GM19463 (cell line): ENCODE results near the gene UMOD.

Source experiments
- ATAC-seq: cut with Tn5 transposase; IDR thresholded peaks from one replicate; pipeline ENCODE4 v1.9.1; 2021; ENCODE audit warnings: mild to moderate bottlenecking, moderate library complexity; ENCODE audit not compliant: unreplicated experiment

Gene UMOD

DNA sequence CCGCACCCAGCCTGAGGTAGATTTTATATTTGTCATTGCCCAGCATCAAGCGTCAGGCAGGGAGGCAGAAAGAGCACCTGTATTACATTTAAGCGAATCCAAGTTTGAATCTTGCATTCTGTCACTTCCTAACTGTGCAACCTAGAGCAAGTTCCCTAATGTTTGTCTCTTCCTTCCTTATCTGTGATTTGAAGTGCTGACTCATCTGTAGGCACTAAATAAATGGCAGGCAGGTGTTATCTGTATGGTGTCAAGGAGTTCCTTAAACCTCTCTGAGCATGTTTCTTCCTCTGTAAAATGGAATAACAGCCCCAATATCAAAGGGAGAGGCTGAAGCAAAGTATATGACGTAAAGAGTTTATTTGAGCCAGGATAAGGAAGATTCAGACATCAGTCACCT lies 49.5 kb downstream of the UMOD start:
- no peak for ATAC-seq

- no peak for ATAC-seq
Observed at GRCh38 chr16:20302389-20302788, 50.1 kb downstream of the UMOD start.

GRCh38 chr16:20301840-20302239 lies 50.7 kb downstream of the UMOD start:
- no peak for ATAC-seq

DNA sequence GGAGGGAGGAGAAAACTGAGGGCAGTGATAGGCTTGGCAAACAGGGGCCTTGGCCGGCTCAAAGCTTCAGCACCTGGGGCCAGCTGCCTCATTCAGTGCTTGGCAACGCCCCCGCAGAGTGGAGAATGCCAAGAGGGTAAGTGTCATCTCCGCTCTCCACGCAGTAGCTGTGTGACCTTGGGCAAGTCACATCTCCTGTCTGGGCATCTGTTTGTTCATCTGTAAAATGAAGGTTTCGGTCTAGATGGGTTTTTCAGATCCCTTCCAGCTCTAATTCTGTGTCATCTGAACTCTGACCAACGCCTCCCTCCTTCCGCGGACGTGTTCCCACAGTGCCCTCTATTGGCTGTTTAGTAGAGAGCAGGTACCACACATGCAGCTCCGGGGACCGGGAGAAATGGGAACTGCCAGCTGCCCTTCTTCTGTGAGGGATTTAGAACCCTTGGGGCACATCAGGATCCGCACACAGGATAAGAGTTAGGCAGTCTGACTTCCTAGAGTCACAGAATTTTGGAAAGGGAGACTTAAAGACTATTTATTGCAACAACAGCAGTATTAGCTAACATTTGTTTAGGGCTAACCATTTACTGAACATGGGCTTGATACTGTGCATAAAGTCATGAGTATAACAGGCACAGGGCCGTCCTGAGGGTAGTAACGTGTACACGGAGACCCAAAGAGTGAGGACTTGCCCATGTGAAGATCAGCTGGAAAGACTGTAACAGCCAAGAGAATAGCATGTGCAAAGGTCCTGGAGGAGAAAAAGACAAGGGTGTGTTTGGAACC lies 52.0 kb downstream of the UMOD start:
- ATAC-seq = no peak

GRCh38 chr16:20298452-20298851 lies 54.1 kb downstream of the UMOD start:
- ATAC-seq = no peak

DNA sequence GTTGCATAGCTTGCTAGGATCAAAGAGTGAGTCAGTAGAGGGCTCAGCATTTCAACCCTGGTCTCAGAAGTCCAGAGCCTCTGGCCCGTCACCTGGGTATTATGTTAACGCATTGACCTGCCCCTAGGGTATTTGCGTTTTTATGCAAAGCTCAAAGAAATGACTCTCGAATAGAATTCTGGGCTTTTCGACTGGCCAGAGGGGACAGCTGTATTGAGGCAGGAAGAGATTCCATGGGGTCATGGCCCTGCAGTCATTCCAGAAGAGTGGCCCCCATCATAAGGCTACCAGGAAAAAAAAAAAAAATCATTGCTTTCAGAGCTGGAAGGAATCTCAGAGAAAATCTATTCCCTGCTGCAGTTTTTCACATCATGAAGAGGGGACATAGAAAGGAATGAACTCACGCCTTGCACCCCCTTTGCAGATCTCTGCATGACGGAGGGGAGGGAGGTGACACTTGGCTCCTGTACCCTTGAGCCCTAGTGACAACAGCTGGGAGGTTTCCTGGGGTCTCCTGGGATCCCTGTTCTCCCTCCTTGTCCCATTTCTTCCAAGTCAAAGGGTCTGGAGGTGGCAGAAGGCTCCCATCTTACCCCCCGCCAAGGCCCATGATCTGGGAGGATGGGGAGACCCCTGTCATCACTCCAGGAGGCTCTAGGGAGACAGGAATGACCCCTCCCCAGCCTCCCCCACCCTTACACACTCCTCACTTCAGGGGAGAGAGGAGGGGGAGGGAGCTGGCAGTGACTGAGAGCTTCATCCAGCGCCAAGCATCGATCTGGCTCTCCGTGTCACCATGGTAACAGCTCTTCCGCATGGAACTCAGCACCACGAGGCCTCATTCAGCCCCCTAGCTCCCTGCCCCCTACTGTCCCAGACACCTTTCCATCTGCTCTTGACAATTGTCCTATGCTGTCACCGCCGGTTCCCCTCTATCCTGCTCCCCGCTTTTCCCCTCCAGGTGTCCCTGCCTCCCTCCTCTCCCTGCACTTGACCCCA lies 61.0 kb downstream of the UMOD start:
- ATAC-seq = no peak

GRCh38 chr16:20289571-20289970 lies 62.9 kb downstream of the UMOD start:
- ATAC-seq = no peak

- no peak for ATAC-seq
Observed at GRCh38 chr16:20285993-20286499, 66.5 kb downstream of the UMOD start.
